Activated T-cell treated with anti-CD3 and anti-CD28 coated beads for 48 hours (primary cell): ENCODE results near the gene ZMAT5.

ENCODE experiments used
- DNase-seq: peaks from one replicate; pipeline ENCODE4 v3.0.0-alpha.2; 2020; ENCODE audit warnings: low read depth

ZMAT5 gene

GRCh38 chr22:29753808-29754657 is 12.8 kb downstream of the ZMAT5 start:
- no peak for DNase-seq

GRCh38 chr22:29751669-29752068 is 15.1 kb downstream of the ZMAT5 start:
- DNase-seq = no peak

GRCh38 chr22:29750559-29751538 is 16.0 kb downstream of the ZMAT5 start:
- no peak for DNase-seq

- no peak for DNase-seq
Measured at GRCh38 chr22:29750029-29750428, 16.8 kb downstream of the ZMAT5 start.

GRCh38 chr22:29748248-29748893 is 18.4 kb downstream of the ZMAT5 start:
- no peak for DNase-seq

- DNase-seq = no peak
Measured at GRCh38 chr22:29747832-29748231, 19.0 kb downstream of the ZMAT5 start.

GRCh38 chr22:29744902-29745301 is 21.9 kb downstream of the ZMAT5 start:
- DNase-seq = no peak

GRCh38 chr22:29742326-29742725 is 24.5 kb downstream of the ZMAT5 start:
- no peak for DNase-seq

GRCh38 chr22:29741926-29742325 is 24.9 kb downstream of the ZMAT5 start:
- no peak for DNase-seq

GRCh38 chr22:29740216-29740615 is 26.6 kb downstream of the ZMAT5 start:
- no peak for DNase-seq

- DNase-seq = no peak
Measured at GRCh38 chr22:29739346-29739875, 27.4 kb downstream of the ZMAT5 start.

GRCh38 chr22:29738118-29738815 is 28.5 kb downstream of the ZMAT5 start:
- no peak for DNase-seq

- no peak for DNase-seq
Measured at GRCh38 chr22:29737251-29738117, 29.3 kb downstream of the ZMAT5 start.

- DNase-seq = no peak
Measured at GRCh38 chr22:29735416-29735815, 31.4 kb downstream of the ZMAT5 start.

GRCh38 chr22:29734838-29735237 is 32.0 kb downstream of the ZMAT5 start:
- DNase-seq = no peak

- no peak for DNase-seq
Measured at GRCh38 chr22:29734406-29734805, 32.4 kb downstream of the ZMAT5 start.

- no peak for DNase-seq
Measured at GRCh38 chr22:29733362-29734201, 33.2 kb downstream of the ZMAT5 start.

GRCh38 chr22:29732883-29733282 is 33.9 kb downstream of the ZMAT5 start:
- no peak for DNase-seq

- no peak for DNase-seq
Measured at GRCh38 chr22:29731058-29731850, 35.6 kb downstream of the ZMAT5 start.
